Vagina (tissue), 2 donors: ENCODE results near the gene ALX3.
A peak's percentile ranks its signal among the peaks of the same experiment; 100 is the strongest.

Experiments
- POLR2A ChIP-seq, 2 donors: fragments of 450-650 bp; IDR thresholded peaks; one replicate each; pipeline ENCODE4 v1.6.1; 2017; ENCODE audit warnings: antibody characterized with exemption in 2 of 2, mild to moderate bottlenecking in 2 of 2, moderate library complexity in 2 of 2
- POLR2AphosphoS5 ChIP-seq, 2 donors: sonication (generic); formaldehyde crosslinking; IDR thresholded peaks; one replicate each; pipeline ENCODE4 v1.9.0; 2017; ENCODE audit warnings: antibody characterized with exemption in 2 of 2, mild to moderate bottlenecking in 2 of 2, low read depth in 1 of 2; ENCODE audit not compliant: insufficient read depth in 1 of 2
- TF ChIP-seq, protein P1 (sequence below), 3 experiments: fragments of 450-650 bp in 2 of 3; fragments of 200-600 bp in 1 of 3; sonication (generic) in 1 of 3; IDR thresholded peaks; one replicate each; pipeline ENCODE4 v1.5.1; 2017 to 2019; ENCODE audit warnings: antibody characterized with exemption in 3 of 3, mild to moderate bottlenecking in 2 of 3, moderate library complexity in 2 of 3

DNA sequence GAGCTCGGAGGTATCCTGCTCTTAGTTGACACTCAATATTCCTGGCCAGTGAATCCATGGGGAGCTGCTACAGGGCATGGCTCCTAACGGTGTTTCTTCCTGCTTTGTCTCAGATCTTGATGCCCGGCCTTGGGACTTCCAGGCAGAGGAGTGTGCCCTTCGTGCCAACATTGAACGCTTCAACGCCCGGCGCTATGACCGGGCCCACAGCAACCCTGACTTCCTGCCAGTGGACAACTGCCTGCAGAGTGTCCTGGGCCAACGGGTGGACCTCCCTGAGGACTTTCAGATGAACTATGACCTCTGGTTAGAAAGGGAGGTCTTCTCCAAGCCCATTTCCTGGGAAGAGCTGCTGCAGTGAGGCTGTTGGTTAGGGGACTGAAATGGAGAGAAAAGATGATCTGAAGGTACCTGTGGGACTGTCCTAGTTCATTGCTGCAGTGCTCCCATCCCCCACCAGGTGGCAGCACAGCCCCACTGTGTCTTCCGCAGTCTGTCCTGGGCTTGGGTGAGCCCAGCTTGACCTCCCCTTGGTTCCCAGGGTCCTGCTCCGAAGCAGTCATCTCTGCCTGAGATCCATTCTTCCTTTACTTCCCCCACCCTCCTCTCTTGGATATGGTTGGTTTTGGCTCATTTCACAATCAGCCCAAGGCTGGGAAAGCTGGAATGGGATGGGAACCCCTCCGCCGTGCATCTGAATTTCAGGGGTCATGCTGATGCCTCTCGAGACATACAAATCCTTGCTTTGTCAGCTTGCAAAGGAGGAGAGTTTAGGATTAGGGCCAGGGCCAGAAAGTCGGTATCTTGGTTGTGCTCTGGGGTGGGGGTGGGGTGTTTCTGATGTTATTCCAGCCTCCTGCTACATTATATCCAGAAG lies 16.7 kb downstream of the ALX3 start:
- TF ChIP-seq POLR2A (IDR thresholded peaks at IDR 0.05) (no peak), POLR2AphosphoS5 (IDR thresholded peaks at IDR 0.05; ENCODE audit: insufficient read depth in 1 of 2, low read depth in 1 of 2) (no peak)
- TF ChIP-seq, protein P1, sequence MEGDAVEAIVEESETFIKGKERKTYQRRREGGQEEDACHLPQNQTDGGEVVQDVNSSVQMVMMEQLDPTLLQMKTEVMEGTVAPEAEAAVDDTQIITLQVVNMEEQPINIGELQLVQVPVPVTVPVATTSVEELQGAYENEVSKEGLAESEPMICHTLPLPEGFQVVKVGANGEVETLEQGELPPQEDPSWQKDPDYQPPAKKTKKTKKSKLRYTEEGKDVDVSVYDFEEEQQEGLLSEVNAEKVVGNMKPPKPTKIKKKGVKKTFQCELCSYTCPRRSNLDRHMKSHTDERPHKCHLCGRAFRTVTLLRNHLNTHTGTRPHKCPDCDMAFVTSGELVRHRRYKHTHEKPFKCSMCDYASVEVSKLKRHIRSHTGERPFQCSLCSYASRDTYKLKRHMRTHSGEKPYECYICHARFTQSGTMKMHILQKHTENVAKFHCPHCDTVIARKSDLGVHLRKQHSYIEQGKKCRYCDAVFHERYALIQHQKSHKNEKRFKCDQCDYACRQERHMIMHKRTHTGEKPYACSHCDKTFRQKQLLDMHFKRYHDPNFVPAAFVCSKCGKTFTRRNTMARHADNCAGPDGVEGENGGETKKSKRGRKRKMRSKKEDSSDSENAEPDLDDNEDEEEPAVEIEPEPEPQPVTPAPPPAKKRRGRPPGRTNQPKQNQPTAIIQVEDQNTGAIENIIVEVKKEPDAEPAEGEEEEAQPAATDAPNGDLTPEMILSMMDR (IDR thresholded peaks at IDR 0.05), result peak; percentile 65 to 93 (median 82)
